Activated CD8-positive, alpha-beta memory T cell treated with anti-CD3 and anti-CD28 coated beads, Interleukin-2, amount 50 U/mL, for 4 hours (primary cell): ENCODE measurements around the gene ZNF385D.
"Not testable (repeated sequence)": the region's sequence is repeated elsewhere in the genome, so short reads cannot be mapped to it uniquely, and the experiment has no call there.

ENCODE experiments used
- DNase-seq: peaks from one replicate; pipeline ENCODE4 v3.0.0-alpha.2; 2020

ZNF385D gene

DNA sequence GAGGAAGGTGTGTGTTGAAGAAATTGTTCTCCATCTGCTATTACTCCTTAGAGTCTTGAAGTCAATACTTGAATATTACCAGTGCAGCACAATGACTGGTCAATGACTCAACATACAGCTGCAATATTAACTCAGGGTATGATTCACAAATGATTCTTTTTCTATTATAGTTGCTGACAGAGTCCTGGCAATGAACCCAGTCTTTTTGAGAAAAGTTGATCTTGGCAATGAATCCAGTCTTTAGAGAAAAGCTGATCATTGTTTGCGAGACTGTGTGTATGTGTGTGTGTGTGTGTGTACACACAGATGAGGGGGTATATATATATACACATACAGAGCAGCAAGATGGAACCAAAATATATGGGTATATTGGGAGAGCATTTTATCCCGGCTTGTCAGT, 315.1 kb downstream of the ZNF385D start:
- DNase-seq = no peak

DNA sequence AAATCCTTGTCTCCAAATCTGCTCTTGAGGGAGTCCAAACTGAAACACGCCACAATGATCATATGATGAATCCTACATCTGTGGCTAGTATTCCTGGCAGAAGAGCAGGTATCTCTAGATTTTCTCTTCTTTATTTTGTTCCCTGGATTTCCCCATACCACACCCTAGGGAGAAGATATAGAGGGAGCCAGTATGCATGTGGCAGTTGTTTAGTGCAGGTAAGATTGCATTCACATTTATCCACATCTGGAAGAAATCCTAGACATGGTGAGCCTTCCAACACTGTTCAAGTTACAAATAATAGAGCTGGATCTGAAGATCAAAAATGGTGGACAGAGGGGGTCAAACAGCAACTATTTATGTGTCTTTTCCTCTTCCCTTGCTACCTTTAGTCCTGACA, 316.7 kb downstream of the ZNF385D start:
- no peak for DNase-seq

DNA sequence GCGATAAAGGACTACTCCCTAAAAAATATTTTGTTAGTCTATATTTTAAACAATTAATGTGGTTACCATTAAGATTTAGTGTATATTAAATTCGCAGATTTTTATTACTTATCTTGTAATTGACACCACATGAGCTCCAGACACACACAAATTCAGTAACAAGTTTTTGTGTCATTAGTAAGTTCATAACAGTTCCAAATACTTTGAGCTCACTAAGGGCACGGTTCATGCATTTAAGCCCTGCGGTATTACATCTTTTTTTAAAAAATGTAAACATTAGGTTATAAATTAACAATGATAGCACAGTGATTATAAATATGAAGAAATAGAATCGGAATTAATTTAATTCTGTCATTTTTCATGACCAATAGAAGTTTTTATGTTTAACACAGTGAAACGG, 317.3 kb downstream of the ZNF385D start:
- no peak for DNase-seq

DNA sequence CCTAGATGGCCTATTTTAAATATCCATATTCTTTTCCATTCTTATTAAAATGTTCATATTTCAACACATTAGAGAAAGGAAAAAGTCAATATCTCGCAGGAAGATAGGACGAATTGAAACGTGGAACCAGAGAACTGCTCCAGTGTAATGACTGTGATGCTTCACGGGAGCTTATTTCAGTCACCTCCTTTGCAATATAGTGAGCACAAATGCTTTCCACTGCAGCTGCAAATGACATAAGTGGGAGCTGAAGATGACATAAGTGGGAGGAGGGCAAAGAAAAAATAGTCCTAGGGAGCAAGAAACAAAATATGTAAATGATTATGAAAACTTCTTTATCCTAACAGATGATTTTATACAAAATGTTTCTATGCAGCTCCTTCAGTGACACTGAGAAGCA, 324.1 kb downstream of the ZNF385D start:
- DNase-seq = no peak

DNA sequence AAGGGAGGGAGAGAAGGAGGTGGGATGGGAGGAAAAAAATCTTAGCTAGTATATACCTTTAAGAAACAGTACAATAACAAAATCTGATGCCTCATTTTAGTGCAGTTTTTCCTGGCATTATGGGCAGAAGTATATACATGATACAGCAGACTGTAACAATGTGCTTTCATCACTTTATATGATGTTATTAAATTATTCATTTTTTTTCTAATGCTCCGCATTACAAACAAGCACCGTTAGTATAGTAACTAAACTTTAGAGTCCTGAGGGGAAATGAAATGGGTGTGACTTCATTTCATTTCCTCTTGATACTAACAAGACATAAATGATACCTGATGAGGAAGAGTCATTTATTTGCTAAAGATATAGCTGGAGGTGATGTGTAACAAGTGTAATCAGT, 325.3 kb downstream of the ZNF385D start:
- no peak for DNase-seq

DNA sequence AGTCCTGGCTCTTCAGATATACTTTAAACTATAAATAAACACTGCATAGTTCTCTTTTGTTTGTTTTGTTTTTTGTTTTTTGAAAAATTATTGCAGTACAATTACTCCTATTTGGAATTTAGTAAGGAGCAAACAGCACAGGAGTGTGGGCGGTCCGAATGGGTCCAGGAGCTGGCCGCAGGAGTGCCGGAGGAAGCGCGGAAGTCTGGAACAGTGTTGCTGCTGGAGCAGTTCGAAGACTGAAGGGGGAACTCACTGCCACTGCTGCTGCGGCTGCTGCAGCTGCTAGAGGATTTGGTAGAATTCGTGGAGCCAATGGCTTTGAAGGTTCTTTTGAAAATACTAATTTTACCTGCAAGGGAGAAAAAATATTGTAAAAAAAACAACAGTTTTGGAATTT, 329.9 kb downstream of the ZNF385D start:
- no peak for DNase-seq

DNA sequence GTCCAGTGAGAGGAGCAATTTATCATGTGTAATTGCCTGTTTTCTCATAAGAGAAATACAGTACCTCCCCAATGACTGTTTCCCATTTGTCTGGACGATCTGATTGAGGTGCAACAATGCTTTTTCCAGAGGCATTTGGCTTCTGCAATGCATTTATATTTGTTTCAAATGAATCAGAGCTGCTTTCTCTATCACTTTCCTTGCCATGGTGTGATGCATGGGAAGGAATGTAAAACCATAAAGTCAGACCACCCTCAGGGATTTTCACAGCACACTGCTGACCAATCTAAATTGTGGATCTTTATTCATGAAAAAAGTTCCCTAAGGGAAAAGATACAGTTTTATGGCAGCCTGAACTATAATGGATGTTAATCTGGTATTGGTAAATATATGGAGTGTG, 333.0 kb downstream of the ZNF385D start:
- DNase-seq = no peak

DNA sequence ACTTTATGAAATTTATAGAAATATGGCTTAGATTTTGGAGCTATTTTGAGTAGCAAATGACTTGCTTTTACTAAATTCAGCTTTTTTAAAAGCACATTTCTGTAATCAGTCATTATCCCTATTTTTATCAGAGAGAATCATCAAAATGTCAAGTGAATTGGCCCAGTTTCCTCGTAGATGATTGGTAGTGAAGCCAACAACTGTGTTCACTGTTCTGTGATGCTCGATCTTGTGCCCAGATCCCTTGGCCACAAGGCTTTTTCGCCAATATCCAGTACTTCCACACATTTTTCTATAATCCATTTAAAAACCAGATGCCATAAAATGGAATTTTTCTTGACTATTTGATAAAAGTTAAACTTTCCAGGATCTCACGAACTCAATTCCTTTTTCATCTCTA, 336.5 kb downstream of the ZNF385D start:
- no peak for DNase-seq

DNA sequence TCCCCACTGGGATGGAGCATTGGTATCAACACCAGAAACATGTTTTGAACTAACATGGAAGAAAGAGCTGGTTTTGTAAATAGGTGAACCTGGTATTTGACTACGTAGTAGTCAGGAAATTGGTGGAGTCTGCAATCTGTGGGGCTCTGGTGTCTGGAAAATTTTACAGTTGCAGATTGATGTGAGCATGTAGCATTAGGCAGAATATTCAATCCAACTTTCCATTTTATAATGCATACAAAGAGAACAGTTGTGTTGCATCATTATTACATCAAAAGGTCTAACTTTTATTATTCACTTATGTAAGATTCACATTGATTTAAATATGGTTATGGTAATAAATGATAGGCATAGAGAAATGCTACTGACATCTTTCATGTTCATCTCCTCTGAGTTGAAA, 340.0 kb downstream of the ZNF385D start:
- no peak for DNase-seq

DNA sequence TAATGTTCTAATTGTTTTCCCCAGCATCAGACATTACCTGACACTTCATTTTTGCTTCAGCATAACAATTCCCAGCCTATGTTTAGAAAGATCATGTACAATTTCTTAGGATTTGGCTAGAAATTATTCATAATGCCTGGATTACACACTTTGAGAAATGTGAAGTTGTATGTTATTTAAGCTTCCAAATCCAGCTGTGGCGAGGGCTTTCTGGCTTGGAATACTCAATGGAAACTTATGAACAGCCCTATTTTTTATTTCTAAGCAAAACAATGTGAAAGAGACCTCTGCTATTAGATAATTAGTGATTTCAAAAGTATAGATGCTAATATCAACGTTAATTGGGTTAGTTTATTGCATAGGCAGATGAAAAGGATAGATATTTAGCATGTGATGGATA, 341.6 kb downstream of the ZNF385D start:
- DNase-seq = no peak

DNA sequence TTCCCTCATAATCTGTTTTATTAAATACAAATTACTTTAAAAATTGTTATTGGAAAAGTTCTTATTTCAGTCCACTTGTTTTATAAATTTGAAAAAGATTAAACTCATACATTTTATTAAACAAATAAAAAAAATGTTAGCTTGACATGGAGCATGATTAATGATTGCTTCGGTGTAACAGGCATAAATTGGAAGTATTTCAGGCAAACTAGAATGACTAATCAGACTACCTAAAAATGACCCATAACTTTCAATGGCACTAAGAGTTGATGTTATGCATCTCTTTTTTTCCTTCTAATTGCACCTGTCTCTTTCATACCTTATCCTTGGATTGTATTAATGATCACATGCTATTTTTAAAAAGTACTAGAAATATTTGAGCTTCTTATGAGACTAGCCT, 343.3 kb downstream of the ZNF385D start:
- no peak for DNase-seq

DNA sequence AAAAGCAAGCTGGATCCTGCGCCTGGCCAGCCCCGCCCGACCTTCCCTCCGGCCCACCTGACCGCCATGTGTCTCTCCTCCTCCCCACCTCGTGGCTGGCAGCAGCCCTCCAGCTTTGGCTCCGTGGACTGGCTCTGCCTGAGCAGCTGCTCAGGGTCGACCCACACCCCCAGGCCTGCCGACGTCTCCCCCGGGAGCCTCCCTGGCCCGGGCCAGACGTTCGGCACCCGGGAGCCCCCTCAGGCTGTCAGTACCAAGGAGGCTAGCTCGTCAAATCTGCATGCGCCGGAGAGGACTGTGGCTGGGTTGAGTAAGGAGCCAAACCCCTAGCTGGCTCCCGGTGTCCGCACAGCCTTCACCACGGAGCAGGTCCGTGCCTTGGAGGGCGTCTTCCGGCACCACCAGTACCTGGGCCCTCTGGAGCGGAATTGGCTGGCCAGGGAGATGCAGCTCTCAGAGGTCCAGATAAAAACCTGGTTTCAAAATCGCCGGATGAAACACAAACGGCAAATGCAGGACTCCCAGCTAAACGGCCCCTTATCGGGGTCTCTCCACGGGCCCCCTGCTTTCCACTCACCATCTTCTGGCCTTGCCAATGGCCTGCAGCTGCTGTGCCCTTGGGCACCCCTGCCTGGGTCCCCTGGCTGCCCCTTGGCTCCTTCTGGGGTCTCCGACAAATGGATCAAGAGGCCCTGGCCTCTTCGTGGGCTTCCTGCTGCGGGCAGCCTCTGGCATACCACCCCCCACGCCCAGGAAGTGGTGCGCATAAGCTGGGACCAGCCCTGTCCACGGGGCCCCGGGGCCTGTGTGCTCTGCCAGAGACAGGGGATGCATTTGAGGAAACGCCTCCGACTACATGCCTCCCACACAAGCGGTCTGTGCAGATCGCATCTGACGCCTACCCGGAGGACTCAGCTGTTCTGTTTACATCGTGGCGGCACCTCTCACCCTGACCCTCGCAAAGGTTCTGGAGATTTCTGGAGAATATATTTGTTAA, 345.0 kb downstream of the ZNF385D start:
- DNase-seq = no peak

DNA sequence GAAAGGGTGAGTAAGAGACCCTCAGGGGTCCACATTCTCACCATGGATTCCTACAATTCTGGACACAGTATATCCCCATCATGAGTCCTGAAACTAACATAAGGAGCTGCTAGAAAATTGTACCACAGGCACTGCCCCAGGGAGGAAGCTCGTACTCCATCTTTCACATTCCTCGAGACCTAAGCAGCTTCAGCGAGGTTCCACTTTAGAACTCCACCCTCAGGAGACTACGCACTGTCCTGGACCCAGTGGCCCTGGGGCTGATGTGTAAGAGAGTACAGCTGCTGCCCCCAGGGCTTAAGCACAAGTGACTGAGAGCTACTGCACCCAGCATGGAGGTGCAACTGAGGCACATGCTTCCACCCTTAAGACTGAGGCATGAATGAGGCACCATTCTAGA, 352.5 kb downstream of the ZNF385D start:
- DNase-seq = no peak

DNA sequence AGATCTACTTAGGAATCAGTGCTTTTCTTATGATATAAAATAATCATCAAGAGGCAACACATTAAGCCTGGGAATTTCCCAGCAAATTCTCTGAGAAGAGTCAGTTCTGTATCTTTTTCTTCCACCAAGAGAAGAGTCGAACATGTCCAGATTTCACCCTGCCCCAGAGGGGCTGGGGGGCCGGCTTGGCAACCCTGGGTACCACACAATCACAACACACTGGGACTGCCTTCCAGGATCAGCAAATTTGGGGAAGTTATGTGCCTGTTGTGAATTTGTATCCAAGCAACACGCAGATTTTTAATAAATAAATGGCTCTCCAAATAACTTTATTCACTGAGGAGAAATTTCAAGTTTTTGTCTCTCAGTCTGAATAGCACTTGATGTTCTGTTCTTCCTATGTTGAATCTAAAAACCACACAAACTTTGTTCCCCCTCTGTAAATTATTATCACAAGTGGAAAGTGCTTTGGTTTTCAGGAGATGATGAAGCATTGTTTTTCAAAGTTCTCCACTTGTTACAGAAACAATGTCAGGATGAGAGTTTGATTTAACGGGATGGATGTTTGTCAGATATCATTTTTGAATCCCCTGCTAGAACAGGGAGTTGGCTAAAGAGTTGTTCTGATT, 357.2 kb downstream of the ZNF385D start:
- no peak for DNase-seq

DNA sequence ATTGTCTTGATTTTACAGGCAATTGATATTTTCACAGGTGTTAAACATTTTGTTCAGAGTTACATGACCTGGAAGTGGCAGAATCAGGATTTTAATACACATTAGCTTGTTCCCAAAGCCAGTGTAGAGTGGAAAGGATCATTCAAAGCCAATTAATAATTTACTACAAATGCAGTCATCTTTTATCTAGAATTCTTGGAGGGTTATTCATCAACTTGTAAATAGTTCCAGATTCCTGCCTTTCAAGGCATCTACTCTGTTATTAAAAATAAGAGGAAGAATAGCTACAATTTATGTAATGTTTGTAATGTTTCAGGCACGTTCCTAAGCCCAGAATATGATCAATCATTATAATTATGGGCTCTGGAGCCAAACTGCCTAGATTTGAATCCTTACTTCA, 358.5 kb downstream of the ZNF385D start:
- DNase-seq = no peak

DNA sequence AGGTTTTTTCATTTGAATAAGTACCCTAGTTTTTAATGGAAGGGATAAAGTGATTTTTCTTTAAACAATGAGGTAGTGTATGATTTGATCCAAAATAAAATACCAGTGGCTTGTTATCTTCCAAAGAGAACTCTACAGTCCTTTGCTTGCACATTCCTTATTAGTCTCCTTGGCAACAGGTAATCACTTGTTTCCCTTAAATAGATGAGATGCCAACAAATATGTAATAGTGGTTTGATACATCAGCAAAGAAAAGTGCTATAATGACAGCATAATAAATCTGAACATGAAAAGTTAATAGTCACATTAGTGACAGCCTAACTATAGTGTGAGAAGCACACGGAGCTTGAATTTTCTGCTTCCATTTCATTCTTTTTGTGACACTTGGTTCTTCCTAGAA, 360.2 kb downstream of the ZNF385D start:
- DNase-seq = no peak

DNA sequence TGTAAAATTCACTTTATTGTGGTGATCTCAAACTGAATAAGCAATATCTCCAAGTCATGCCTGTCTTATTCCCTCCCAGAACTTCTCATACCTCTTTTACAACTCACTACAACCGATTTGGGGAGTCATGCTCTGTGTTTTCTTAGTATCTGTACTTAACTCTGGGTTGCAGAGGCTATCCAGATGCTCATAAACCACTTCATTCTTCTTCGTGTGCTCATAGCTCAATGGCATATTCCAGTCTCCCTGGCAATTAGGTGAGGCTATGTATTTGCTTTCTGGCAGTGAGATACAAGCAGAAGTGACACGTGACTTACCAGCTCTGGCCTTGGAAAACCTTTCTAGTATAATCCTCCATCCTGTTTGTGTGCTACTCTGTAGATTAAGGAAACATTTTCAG, 360.9 kb downstream of the ZNF385D start:
- no peak for DNase-seq

DNA sequence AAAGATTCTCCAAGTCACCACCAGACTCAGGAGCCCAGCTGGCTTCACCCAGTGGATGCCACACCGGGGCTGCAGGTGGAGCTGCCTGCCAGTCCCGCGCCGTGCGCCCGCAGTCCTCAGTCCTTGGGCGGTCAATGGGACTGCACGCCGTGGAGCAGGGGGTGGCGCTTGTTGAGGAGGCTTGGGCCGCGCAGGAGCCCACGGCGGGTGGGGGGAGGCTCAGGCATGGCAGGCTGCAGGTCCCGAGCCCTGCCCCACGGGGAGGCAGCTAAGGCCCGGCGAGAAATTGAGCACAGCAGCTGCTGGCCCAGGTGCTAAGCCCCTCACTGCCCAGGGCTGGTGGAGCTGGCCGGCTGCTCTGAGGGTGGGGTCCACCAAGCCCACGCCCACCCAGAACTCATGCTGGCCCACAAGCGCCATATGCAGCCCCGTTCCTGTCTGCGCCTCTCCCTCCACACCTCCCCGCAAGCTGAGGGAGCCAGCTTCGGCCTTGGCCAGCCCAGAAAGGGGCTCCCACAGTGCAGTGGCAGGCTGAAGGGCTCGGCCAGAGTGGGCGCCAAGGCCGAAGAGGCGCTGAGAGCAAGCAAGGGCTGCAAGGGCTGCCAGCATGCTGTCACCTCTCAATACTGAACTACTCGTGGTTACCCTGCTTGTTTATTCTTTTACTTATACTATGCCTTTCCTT, 363.7 kb downstream of the ZNF385D start:
- DNase-seq = not testable (repeated sequence)

DNA sequence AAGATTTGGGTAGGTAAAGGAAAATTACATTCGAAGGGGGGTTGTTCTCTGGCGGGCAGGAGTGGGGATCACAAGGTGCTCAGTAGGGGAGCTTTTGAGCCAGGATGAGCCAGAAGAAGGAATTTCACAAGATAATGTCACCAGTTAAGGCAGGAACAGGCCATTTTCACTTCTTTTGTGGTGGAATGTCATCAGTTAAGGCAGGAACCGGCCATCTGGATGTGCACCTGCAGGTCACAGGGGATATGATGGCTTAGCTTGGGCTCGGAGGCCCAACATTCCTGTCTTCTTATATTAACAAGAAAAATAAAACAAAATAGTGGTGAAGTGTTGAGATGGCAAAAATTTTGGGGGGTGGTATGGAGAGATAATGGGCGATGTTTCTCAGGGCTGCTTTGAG, 373.0 kb downstream of the ZNF385D start:
- DNase-seq = not testable (repeated sequence)

DNA sequence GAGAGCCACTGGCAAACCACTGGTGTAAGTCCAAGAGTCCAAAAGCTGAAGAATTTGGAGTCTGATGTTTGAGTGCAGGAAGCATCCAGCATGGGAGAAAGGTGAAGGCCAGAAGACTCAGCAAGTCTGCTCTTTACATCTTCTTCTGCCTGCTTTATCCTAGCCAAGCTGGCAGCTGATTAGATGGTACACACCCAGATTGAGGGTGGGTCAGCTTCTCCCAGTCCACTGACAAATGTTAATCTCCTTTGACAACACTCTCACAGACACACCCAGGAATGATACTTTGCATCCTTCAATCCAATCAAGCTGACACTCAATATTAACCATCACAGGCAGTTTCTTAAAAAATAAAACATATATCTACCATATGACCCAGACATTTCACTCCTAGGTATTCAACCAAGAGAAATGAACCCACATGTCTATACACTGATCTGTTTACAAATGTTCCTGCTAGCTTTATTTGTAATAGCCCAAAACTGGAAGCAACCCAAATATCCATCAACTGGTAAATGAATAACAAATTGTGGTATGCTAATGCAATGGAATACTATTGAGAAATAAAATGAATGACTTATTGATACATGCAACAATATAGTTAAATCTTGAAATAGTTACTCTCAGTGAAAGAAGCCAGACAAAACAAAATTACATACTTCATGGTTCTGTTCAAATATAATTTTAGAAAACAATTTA, 373.8 kb downstream of the ZNF385D start:
- DNase-seq = no peak

DNA sequence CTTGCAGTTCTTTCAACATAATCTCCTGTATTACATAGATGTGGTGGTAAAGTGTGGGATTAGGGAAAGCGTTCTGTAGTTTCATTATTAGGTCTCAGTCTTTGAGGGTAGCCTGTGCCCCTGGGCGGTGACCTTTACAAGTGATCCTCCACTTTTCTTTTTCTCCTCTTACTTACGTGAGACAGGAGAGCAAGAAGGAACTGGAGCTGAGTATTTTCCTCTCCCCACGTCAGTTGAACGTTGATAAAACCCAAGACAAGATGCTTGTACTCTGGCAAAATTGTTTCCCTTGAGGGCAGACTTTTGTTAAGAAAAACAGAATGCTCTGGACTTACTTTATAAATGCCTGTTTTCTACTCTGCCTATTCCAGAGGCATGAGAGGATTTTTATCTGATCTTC, 378.7 kb downstream of the ZNF385D start:
- no peak for DNase-seq
